HepG2 (cell line): Measurements from ENCODE around the gene RHBDF2. TPM values are rescaled to one million over a fixed set of nuclear protein-coding genes. Genes with fewer than 3 reads are reported as not detected.

Source experiments
- AGO1 ChIP-seq: fragments of 200-400 bp; formaldehyde crosslinking; IDR thresholded peaks from 2 replicates; pipeline ENCODE4 v1.6.1; 2017; ENCODE audit warnings: mild to moderate bottlenecking, low read depth, low read length, moderate library complexity; ENCODE audit not compliant: poor library complexity, severe bottlenecking
- CREM ChIP-seq, 2 experiments: sonication (generic) in 1 of 2; formaldehyde crosslinking in 1 of 2; IDR thresholded peaks; 2 replicates each; pipeline versions ENCODE4 v1.4.0 to v1.6.1; 2016 to 2020; ENCODE audit warnings: antibody characterized with exemption in 1 of 2, mild to moderate bottlenecking in 1 of 2, missing genetic modification reagents in 1 of 2
- ELF1 ChIP-seq: sonication (generic); formaldehyde crosslinking; IDR thresholded peaks from 2 replicates; pipeline ENCODE4 v1.4.0; 2020; ENCODE audit warnings: missing genetic modification reagents
- ELF3 ChIP-seq: IDR thresholded peaks from 2 replicates; pipeline ENCODE4 v1.6.1; 2016; ENCODE audit warnings: missing genetic modification reagents, missing compliant biosample characterization
- FOXK2 ChIP-seq: fragments of 450-650 bp; IDR thresholded peaks from 2 replicates; pipeline ENCODE4 v1.6.1; 2016
- MAF1 ChIP-seq: sonication (generic); formaldehyde crosslinking; IDR thresholded peaks from 2 replicates; pipeline ENCODE4 v1.5.0; 2020; ENCODE audit warnings: missing genetic modification reagents, borderline replicate concordance
- MEIS2 ChIP-seq: sonication (generic); formaldehyde crosslinking; IDR thresholded peaks from 2 replicates; pipeline ENCODE4 v1.9.0; 2021; ENCODE audit warnings: mild to moderate bottlenecking, missing genetic modification reagents
- NFE2 ChIP-seq: sonication (generic); formaldehyde crosslinking; IDR thresholded peaks from 2 replicates; pipeline ENCODE4 v1.4.0; 2020; ENCODE audit warnings: missing genetic modification reagents
- NFKBIZ ChIP-seq: IDR thresholded peaks from 2 replicates; pipeline ENCODE4 v1.6.1; 2018; ENCODE audit warnings: missing genetic modification reagents, missing compliant biosample characterization
- PRPF4 ChIP-seq: fragments of 200-400 bp; formaldehyde crosslinking; IDR thresholded peaks from 2 replicates; pipeline ENCODE4 v1.6.1; 2016; ENCODE audit warnings: low read length, low read depth; ENCODE audit not compliant: poor library complexity, severe bottlenecking
- RELA ChIP-seq: sonication (generic); formaldehyde crosslinking; IDR thresholded peaks from 2 replicates; pipeline ENCODE4 v1.4.0; 2020; ENCODE audit warnings: missing genetic modification reagents
- SIX4 ChIP-seq: sonication (generic); formaldehyde crosslinking; IDR thresholded peaks from 2 replicates; pipeline ENCODE4 v1.4.0; 2020; ENCODE audit warnings: missing genetic modification reagents
- SRSF9 ChIP-seq: fragments of 200-400 bp; formaldehyde crosslinking; IDR thresholded peaks from 2 replicates; pipeline ENCODE4 v1.6.1; 2018; ENCODE audit warnings: borderline replicate concordance, mild to moderate bottlenecking, low read depth, low read length; ENCODE audit not compliant: insufficient read depth, poor library complexity, severe bottlenecking
- THAP11 ChIP-seq: IDR thresholded peaks from 2 replicates; pipeline ENCODE4 v1.6.1; 2016; ENCODE audit warnings: missing biosample characterization, missing genetic modification reagents
- ZC3H13 ChIP-seq: sonication (generic); formaldehyde crosslinking; IDR thresholded peaks from 2 replicates; pipeline ENCODE4 v1.8.1; 2023; ENCODE audit warnings: mild to moderate bottlenecking, missing genetic modification reagents, moderate library complexity
- ZMAT3 ChIP-seq: sonication (generic); formaldehyde crosslinking; conservative IDR thresholded peaks from 2 replicates; pipeline ENCODE4 v1.7.0; 2021; ENCODE audit warnings: missing genetic modification reagents
- ZNF138 ChIP-seq: sonication (generic); formaldehyde crosslinking; IDR thresholded peaks from 2 replicates; pipeline ENCODE4 v1.5.0; 2020; ENCODE audit warnings: mild to moderate bottlenecking, low read depth, missing genetic modification reagents
- ZNF44 ChIP-seq: sonication (generic); formaldehyde crosslinking; IDR thresholded peaks from 2 replicates; pipeline ENCODE4 v1.5.1; 2020; ENCODE audit warnings: mild to moderate bottlenecking, missing genetic modification reagents
- ZNF556 ChIP-seq: sonication (generic); formaldehyde crosslinking; IDR thresholded peaks from 2 replicates; pipeline ENCODE4 v1.4.0; 2020; ENCODE audit warnings: mild to moderate bottlenecking, missing genetic modification reagents, borderline replicate concordance
- polyA plus RNA-seq, 8 experiments: library from polyadenylated mRNA; depleted of rRNA in 3 of 8; stranded (reverse) in 7 of 8; unstranded in 1 of 8; fragments of >200 nt; fragmentation: Illumina TruSeq in 4 of 8; extraction: Trizol in 4 of 8; gene quantifications; 2 replicates each; pipeline versions ENCODE4 v1.2.1 to v1.2.3, GENCODE V29; 2011 to 2016; ENCODE audit warnings: low read depth in 4 of 8, missing spikeins in 1 of 8, mixed read lengths in 1 of 8; ENCODE audit not compliant: insufficient read depth in 1 of 8
- total RNA-seq, 5 experiments: library from RNA; depleted of rRNA; stranded (reverse); fragments of >200 nt; fragmentation: Illumina TruSeq; extraction: Trizol; gene quantifications; 2 replicates each; pipeline ENCODE4 v1.2.3, GENCODE V29; 2016; ENCODE audit warnings: low read depth in 1 of 5
- TF ChIP-seq, protein P1 (sequence below): conservative IDR thresholded peaks from 2 replicates; pipeline ENCODE4 v1.6.1; 2018; ENCODE audit warnings: missing genetic modification reagents
- TF ChIP-seq, protein P2 (sequence below): sonication (generic); formaldehyde crosslinking; IDR thresholded peaks from 2 replicates; pipeline ENCODE4 v1.4.0; 2020; ENCODE audit warnings: mild to moderate bottlenecking, low read depth, missing genetic modification reagents
- TF ChIP-seq, protein P3 (sequence below): sonication (generic); formaldehyde crosslinking; IDR thresholded peaks from 2 replicates; pipeline ENCODE4 v1.5.0; 2020; ENCODE audit warnings: mild to moderate bottlenecking, missing genetic modification reagents
- TF ChIP-seq, protein P4 (sequence below): sonication (generic); formaldehyde crosslinking; IDR thresholded peaks from 2 replicates; pipeline ENCODE4 v1.5.0; 2020; ENCODE audit warnings: mild to moderate bottlenecking, missing genetic modification reagents

Gene RHBDF2
- total and polyA plus RNA-seq, 2 of the 13 experiments (the other 11 are each of a cell fraction or from before 2014, with no cell fraction given) = 7.8 to 24.2 TPM

DNA sequence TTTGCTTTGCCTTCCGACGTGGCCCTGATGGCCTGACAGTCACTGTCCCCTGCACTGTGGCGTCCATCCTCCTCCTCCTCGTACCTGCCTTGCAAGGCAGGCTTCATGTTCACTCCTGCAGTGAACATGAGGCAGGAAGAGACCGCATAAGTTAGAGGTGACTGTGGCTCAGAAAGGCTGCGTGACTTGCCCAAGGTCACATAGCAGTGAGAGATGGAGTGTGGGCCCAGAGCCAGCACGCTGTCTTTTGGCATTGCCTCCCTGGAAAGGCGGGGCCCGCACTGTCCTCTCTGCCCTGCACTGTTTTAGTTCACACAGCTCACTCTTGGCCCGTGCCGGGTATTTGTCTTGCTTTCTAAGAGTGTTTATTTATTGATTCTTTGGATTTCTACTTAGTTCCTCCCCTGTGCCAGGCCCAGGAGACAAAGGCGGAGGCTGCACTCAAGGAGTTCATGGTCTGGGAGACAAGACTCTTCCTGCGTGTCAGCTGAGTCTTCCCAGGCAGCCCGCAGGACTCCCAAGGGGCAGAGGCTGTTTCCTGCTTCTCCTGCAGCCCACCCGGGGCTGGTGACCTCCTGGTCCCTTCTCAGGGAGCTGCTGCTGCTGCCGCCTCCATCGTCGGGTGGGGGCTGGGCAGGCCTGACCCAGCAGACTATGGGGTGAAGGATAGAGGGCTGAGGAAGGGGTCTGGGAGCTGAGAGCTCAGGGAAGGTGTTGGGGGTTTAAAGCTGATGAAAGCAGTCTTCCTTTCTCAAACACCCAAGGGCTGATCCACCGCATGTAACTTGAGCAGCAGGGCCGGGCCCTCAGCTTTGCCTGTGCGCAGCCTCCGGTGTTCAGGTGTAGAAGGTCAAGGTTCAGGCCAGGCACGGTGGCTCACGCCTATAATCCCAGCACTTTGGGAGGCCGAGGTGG, 23.6 kb upstream of the RHBDF2 start (continued):
- TF ChIP-seq RELA (CRISPR knock-in tag) (no peak), THAP11 (CRISPR knock-in tag) (peak; percentile 59), FOXK2 (no peak), NFE2 (CRISPR knock-in tag) (peak; percentile 23; the same call in 1 of the 2 replicates), ZNF556 (CRISPR knock-in tag) (no peak), ELF3 (CRISPR knock-in tag) (no peak; the same call in 1 of the 2 replicates), ZC3H13 (CRISPR knock-in tag) (no peak), MAF1 (CRISPR knock-in tag) (no peak), SRSF9 (no peak), NFKBIZ (CRISPR knock-in tag) (no peak), ELF1 (CRISPR knock-in tag) (no peak), AGO1 (peak; percentile 63), MEIS2 (CRISPR knock-in tag) (peak; percentile 70; the same call in 1 of the 2 replicates), PRPF4 (no peak), CREM (IDR thresholded peaks at IDR 0.05) (no peak), CREM (CRISPR knock-in tag; IDR thresholded peaks at IDR 0.05) (no peak), ZMAT3 (no peak; the same call in 1 of the 2 replicates), ZNF138 (peak; percentile 62; the same call in 1 of the 2 replicates), SIX4 (CRISPR knock-in tag) (peak; percentile 90), ZNF44 (CRISPR knock-in tag) (no peak)
- TF ChIP-seq, protein P1, sequence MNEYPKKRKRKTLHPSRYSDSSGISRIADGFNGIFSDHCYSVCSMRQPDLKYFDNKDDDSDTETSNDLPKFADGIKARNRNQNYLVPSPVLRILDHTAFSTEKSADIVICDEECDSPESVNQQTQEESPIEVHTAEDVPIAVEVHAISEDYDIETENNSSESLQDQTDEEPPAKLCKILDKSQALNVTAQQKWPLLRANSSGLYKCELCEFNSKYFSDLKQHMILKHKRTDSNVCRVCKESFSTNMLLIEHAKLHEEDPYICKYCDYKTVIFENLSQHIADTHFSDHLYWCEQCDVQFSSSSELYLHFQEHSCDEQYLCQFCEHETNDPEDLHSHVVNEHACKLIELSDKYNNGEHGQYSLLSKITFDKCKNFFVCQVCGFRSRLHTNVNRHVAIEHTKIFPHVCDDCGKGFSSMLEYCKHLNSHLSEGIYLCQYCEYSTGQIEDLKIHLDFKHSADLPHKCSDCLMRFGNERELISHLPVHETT (CRISPR knock-in tag) = no peak
- TF ChIP-seq, protein P2, sequence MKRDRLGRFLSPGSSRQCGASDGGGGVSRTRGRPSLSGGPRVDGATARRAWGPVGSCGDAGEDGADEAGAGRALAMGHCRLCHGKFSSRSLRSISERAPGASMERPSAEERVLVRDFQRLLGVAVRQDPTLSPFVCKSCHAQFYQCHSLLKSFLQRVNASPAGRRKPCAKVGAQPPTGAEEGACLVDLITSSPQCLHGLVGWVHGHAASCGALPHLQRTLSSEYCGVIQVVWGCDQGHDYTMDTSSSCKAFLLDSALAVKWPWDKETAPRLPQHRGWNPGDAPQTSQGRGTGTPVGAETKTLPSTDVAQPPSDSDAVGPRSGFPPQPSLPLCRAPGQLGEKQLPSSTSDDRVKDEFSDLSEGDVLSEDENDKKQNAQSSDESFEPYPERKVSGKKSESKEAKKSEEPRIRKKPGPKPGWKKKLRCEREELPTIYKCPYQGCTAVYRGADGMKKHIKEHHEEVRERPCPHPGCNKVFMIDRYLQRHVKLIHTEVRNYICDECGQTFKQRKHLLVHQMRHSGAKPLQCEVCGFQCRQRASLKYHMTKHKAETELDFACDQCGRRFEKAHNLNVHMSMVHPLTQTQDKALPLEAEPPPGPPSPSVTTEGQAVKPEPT (CRISPR knock-in tag) = no peak
- TF ChIP-seq, protein P3, sequence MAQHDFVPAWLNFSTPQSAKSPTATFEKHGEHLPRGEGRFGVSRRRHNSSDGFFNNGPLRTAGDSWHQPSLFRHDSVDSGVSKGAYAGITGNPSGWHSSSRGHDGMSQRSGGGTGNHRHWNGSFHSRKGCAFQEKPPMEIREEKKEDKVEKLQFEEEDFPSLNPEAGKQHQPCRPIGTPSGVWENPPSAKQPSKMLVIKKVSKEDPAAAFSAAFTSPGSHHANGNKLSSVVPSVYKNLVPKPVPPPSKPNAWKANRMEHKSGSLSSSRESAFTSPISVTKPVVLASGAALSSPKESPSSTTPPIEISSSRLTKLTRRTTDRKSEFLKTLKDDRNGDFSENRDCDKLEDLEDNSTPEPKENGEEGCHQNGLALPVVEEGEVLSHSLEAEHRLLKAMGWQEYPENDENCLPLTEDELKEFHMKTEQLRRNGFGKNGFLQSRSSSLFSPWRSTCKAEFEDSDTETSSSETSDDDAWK = no peak
- TF ChIP-seq, protein P4, sequence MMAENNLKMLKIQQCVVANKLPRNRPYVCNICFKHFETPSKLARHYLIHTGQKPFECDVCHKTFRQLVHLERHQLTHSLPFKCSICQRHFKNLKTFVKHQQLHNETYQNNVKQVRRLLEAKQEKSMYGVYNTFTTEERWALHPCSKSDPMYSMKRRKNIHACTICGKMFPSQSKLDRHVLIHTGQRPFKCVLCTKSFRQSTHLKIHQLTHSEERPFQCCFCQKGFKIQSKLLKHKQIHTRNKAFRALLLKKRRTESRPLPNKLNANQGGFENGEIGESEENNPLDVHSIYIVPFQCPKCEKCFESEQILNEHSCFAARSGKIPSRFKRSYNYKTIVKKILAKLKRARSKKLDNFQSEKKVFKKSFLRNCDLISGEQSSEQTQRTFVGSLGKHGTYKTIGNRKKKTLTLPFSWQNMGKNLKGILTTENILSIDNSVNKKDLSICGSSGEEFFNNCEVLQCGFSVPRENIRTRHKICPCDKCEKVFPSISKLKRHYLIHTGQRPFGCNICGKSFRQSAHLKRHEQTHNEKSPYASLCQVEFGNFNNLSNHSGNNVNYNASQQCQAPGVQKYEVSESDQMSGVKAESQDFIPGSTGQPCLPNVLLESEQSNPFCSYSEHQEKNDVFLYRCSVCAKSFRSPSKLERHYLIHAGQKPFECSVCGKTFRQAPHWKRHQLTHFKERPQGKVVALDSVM = peak; percentile 64
